Subcutaneous adipose tissue (tissue), 4 donors: ENCODE data around the gene TFDP2. TPM values are rescaled to one million over a fixed set of nuclear protein-coding genes. Genes with fewer than 3 reads are reported as not detected.

Experiments used
- CTCF ChIP-seq: fragments of 450-650 bp; IDR thresholded peaks from one replicate; pipeline ENCODE4 v1.5.1; 2016; ENCODE audit warnings: low read depth, mild to moderate bottlenecking, control low read depth, antibody characterized with exemption, moderate library complexity
- total RNA-seq, 4 donors: library from RNA; depleted of rRNA; stranded (reverse); fragments of >200 nt; gene quantifications; one replicate each; pipeline ENCODE4 v1.1.0, GENCODE V29; 2016

The TFDP2 gene
- total RNA-seq, 4 donors from 2014 or later, result 56.4 to 238 (median 87.4) TPM

DNA sequence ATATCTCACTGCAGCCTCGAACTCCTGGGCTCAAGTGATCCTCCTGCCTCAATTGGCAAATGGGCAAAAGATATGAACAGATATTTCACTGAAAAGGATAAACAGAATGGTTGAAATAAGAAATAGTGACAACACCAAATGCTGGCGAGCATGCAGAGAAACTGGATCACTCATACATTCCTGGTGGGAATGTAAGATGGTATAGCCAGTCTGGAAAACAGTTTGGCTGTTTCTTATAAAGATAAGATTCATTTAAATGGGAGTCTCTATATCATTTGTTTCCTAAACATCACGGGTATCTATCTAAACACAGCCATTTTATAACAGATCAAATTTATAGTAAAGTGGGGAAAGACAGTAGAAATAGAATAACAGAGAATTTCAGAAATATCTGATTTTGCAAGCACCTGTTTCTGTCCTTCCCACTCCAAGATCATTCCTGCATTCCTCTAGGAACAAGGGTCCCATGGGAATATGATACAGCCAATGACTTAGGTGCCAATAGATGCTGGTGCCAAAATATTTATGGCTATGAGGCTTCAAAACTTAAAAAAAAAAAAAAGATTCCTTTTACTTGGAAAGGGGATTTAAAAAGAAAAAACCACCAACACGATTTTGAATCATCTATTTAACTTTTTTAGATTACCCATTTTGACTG is 9.9 kb upstream of the TFDP2 start:
- TF ChIP-seq CTCF, result no peak

GRCh38 chr3:142154186-142154585 is 4.8 kb upstream of the TFDP2 start:
- TF ChIP-seq CTCF, result no peak

DNA sequence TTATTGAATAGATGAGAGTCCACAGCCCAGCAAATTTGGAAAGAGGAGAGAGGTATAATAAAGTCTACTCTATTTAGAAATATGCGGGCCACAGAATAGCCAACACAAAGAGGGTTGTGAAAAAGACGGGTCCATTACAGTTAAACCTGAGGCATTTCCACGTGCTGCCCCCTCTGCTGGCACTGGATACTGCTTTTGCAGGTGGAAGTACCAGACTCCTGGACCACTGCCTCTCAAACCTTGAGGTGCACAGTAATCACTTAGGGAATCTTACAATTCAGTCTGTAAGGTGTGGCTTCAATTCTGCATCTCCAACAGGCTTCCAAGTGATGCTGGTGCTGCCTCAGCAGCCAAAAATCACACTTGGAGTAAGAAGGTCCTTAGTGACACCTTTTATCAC is 3.0 kb upstream of the TFDP2 start:
- TF ChIP-seq CTCF, result no peak

GRCh38 chr3:142151828-142152227 is 2.5 kb upstream of the TFDP2 start:
- no peak for TF ChIP-seq CTCF

DNA sequence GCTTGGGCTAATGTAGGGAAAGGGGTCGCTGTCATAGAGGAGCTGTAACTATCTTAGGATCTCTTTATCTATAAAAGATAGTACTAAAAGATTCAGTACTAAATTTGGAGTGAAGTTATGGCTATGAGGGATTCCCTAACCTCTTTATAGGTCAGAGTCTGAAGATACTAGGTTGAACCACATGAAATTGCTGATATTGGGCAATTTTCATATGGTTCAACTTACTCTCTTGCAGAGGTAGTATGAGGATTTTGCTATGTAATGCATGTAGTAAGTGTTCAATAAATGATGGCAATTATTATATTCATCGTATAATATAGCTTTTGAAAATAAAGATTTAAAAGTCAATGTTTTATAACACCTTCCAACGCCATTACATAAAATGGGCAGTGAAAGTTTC is 1.9 kb upstream of the TFDP2 start:
- TF ChIP-seq CTCF, result no peak

GRCh38 chr3:142150271-142150670 is 927 bp upstream of the TFDP2 start:
- no peak for TF ChIP-seq CTCF

DNA sequence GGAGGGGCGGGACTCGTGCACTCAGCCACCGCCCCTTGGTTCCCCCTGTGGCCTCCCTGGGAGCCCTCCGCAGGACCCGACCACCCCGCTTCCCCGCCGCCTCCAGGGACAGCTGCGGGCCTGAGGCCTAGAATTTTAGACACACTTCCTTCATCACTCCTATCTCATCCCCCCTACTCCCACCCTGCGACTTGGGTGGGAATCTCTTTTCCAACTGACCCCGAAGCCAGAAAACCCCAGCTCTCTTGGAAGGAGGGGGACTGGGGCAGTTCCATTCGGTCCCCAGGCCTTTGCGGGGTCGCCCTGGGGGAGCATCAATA is 289 bp upstream of the TFDP2 start:
- TF ChIP-seq CTCF, result no peak
